ENCODE results near the gene NELL1.

Gene NELL1

GRCh38 chr11:21430537-21430936, 761.2 kb downstream of the NELL1 start:
- H4K8ac ChIP-seq (ENCODE audit: low read depth, low read length): no peak overlapping the region
- H3K14ac ChIP-seq (ENCODE audit: low read length): no peak overlapping the region
- no peak overlapping the region for H3K18ac ChIP-seq (ENCODE audit: low read length)
- no peak overlapping the region for H3K4me3 ChIP-seq (ENCODE audit: low read depth, low read length)
- no CpG with 5 or more reads among the region's 3 CpGs for WGBS (ENCODE audit: extremely low coverage, insufficient coverage, insufficient read length)
- DNase-seq: peak; percentile 21 to 72
- H2AFZ ChIP-seq (ENCODE audit: insufficient read depth, low read length, poor library complexity): no peak overlapping the region
- H2BK120ac ChIP-seq (ENCODE audit: insufficient read depth, low read length, poor library complexity): no peak overlapping the region
- no peaks in the 10 kb centered on the region for H3K9me3 ChIP-seq (ENCODE audit: insufficient read depth, low read depth, low read length)
- H4K91ac ChIP-seq (ENCODE audit: low read depth, low read length): no peak overlapping the region
- H3K27me3 ChIP-seq (ENCODE audit: insufficient read depth, low read length): no peaks in the 10 kb centered on the region
- H3K4ac ChIP-seq (ENCODE audit: low read depth, low read length): no peak overlapping the region
- no peak overlapping the region for H2BK12ac ChIP-seq (ENCODE audit: low read length)
- H2AK5ac ChIP-seq (ENCODE audit: low read length): no peak overlapping the region
- no peak overlapping the region for H2BK5ac ChIP-seq (ENCODE audit: low read depth, low read length, poor library complexity)
- no peak overlapping the region for H3K23ac ChIP-seq (ENCODE audit: low read length)
- H4K12ac ChIP-seq (ENCODE audit: low read depth, low read length): no peak overlapping the region
- no peaks in the 10 kb centered on the region for H3K79me1 ChIP-seq (ENCODE audit: low read length)
- no peak overlapping the region for H3K27ac ChIP-seq (ENCODE audit: low read depth, low read length)
- H3K4me2 ChIP-seq (ENCODE audit: low read length): no peak overlapping the region
- H3K9ac ChIP-seq (ENCODE audit: low read length): no peak overlapping the region
- no peaks in the 10 kb centered on the region for H3K36me3 ChIP-seq (ENCODE audit: control insufficient read depth in 1 of 2, insufficient read depth in 2 of 2, low read length in 2 of 2)
- no peaks in the 10 kb centered on the region for H3K79me2 ChIP-seq (ENCODE audit: control insufficient read depth, insufficient read depth, low read length, poor library complexity)
- no peaks in the 10 kb centered on the region for H3K4me1 ChIP-seq (ENCODE audit: control insufficient read depth in 1 of 2, insufficient read depth in 2 of 2, low read length in 2 of 2)

DNA sequence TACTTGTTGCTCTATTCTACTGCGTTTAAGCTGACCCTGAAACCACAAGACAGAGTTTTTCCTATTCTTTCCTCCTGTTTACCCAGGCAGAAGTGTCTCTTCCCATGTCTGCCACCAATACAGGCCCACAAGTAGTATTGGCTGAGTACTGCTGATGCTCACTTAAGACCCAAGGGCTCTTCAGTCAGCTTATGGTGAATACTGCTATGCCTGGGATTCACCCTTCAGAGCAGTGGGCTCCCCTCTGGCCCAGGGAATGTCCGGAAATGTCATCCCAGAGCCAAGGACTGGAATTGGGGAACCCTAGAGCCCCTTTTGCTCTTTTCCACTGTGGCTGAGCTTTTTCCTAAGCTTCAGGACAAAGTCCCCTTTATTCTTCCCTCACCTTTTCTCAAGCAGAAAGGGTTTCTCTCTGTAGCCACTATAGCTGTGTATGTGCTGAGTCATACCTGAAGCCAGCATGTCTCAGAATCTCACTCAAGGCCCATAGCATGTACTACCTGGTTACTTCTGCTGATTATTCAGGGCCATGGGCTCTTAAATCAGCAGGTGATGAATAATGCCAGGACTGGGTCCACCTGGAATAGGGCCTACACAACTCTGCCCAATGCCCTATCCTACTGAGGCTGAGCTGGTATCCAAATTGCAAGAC, 777.7 kb downstream of the NELL1 start:
- Histone ChIP-seq H3K27me3 (ENCODE audit: insufficient read depth, low read length) (no peaks in the 10 kb centered on the region), H3K4ac (ENCODE audit: low read depth, low read length) (no peak overlapping the region), H3K79me1 (ENCODE audit: low read length) (no peaks in the 10 kb centered on the region), H2BK12ac (ENCODE audit: low read length) (no peak overlapping the region), H3K4me1 (ENCODE audit: control insufficient read depth in 1 of 2, insufficient read depth in 2 of 2, low read length in 2 of 2) (no peaks in the 10 kb centered on the region), H2BK5ac (ENCODE audit: low read depth, low read length, poor library complexity) (no peak overlapping the region), H4K91ac (ENCODE audit: low read depth, low read length) (no peak overlapping the region), H2AK5ac (ENCODE audit: low read length) (no peak overlapping the region), H3K9me3 (ENCODE audit: insufficient read depth, low read depth, low read length) (no peaks in the 10 kb centered on the region), H3K4me2 (ENCODE audit: low read length) (no peak overlapping the region), H2BK120ac (ENCODE audit: insufficient read depth, low read length, poor library complexity) (no peak overlapping the region), H3K14ac (ENCODE audit: low read length) (no peak overlapping the region), H3K27ac (ENCODE audit: low read depth, low read length) (no peak overlapping the region), H2AFZ (ENCODE audit: insufficient read depth, low read length, poor library complexity) (no peak overlapping the region), H4K12ac (ENCODE audit: low read depth, low read length) (no peak overlapping the region), H4K8ac (ENCODE audit: low read depth, low read length) (no peak overlapping the region), H3K36me3 (ENCODE audit: control insufficient read depth in 1 of 2, insufficient read depth in 2 of 2, low read length in 2 of 2) (no peaks in the 10 kb centered on the region), H3K4me3 (ENCODE audit: low read depth, low read length) (no peak overlapping the region), H3K9ac (ENCODE audit: low read length) (no peak overlapping the region), H3K79me2 (ENCODE audit: control insufficient read depth, insufficient read depth, low read length, poor library complexity) (no peaks in the 10 kb centered on the region), H3K23ac (ENCODE audit: low read length) (no peak overlapping the region), H3K18ac (ENCODE audit: low read length) (no peak overlapping the region)
- DNase-seq: peak in 1 of 2 donors; percentile 8
- WGBS (ENCODE audit: extremely low coverage, insufficient coverage, insufficient read length): no CpG with 5 or more reads among the region's 2 CpGs

GRCh38 chr11:21447871-21448270, 778.5 kb downstream of the NELL1 start:
- no peak overlapping the region for H3K9ac ChIP-seq (ENCODE audit: low read length)
- no peaks in the 10 kb centered on the region for H3K9me3 ChIP-seq (ENCODE audit: insufficient read depth, low read depth, low read length)
- H2BK5ac ChIP-seq (ENCODE audit: low read depth, low read length, poor library complexity): no peak overlapping the region
- no peak overlapping the region for H4K12ac ChIP-seq (ENCODE audit: low read depth, low read length)
- no peak for DNase-seq
- no peaks in the 10 kb centered on the region for H3K36me3 ChIP-seq (ENCODE audit: control insufficient read depth in 1 of 2, insufficient read depth in 2 of 2, low read length in 2 of 2)
- no peak overlapping the region for H4K8ac ChIP-seq (ENCODE audit: low read depth, low read length)
- H3K4me3 ChIP-seq (ENCODE audit: low read depth, low read length): no peak overlapping the region
- H2BK12ac ChIP-seq (ENCODE audit: low read length): no peak overlapping the region
- H3K27me3 ChIP-seq (ENCODE audit: insufficient read depth, low read length): no peaks in the 10 kb centered on the region
- no peak overlapping the region for H3K4me2 ChIP-seq (ENCODE audit: low read length)
- H3K79me2 ChIP-seq (ENCODE audit: control insufficient read depth, insufficient read depth, low read length, poor library complexity): no peaks in the 10 kb centered on the region
- no peak overlapping the region for H2BK120ac ChIP-seq (ENCODE audit: insufficient read depth, low read length, poor library complexity)
- no peak overlapping the region for H3K18ac ChIP-seq (ENCODE audit: low read length)
- H3K79me1 ChIP-seq (ENCODE audit: low read length): no peaks in the 10 kb centered on the region
- no peak overlapping the region for H3K4ac ChIP-seq (ENCODE audit: low read depth, low read length)
- no peak overlapping the region for H3K14ac ChIP-seq (ENCODE audit: low read length)
- no peak overlapping the region for H2AFZ ChIP-seq (ENCODE audit: insufficient read depth, low read length, poor library complexity)
- no peaks in the 10 kb centered on the region for H3K4me1 ChIP-seq (ENCODE audit: control insufficient read depth in 1 of 2, insufficient read depth in 2 of 2, low read length in 2 of 2)
- H4K91ac ChIP-seq (ENCODE audit: low read depth, low read length): no peak overlapping the region
- H2AK5ac ChIP-seq (ENCODE audit: low read length): no peak overlapping the region
- H3K23ac ChIP-seq (ENCODE audit: low read length): no peak overlapping the region
- WGBS (ENCODE audit: extremely low coverage, insufficient coverage, insufficient read length): no CpG with 5 or more reads among the region's 3 CpGs
- no peak overlapping the region for H3K27ac ChIP-seq (ENCODE audit: low read depth, low read length)

DNA sequence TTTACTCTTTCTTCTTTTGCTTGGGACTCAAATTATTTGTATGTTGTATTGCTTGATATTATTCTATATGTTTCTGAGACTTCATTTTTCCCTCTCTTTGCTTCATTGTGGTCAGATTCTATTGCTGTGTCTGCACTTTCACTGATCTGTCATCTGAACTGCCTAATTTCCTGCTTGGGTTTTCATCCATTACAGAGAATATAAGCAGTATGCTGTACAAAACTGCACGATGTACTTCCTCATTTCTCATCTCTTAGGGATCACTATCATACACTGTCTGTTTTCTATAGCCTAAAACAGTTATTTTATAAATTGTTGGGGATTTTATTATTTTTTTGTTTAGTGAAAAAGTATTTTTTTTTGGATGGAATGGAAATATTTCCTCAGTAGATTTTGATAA, 786.8 kb downstream of the NELL1 start:
- no CpG with 5 or more reads among the region's 1 CpG for WGBS (ENCODE audit: extremely low coverage, insufficient coverage, insufficient read length)
- Histone ChIP-seq H3K4me2 (ENCODE audit: low read length) (no peak overlapping the region), H4K12ac (ENCODE audit: low read depth, low read length) (no peak overlapping the region), H3K36me3 (ENCODE audit: control insufficient read depth in 1 of 2, insufficient read depth in 2 of 2, low read length in 2 of 2) (no peaks in the 10 kb centered on the region), H3K79me1 (ENCODE audit: low read length) (no peaks in the 10 kb centered on the region), H3K14ac (ENCODE audit: low read length) (no peak overlapping the region), H3K4me3 (ENCODE audit: low read depth, low read length) (no peak overlapping the region), H2BK12ac (ENCODE audit: low read length) (no peak overlapping the region), H3K23ac (ENCODE audit: low read length) (no peak overlapping the region), H3K18ac (ENCODE audit: low read length) (no peak overlapping the region), H3K9me3 (ENCODE audit: insufficient read depth, low read depth, low read length) (no peaks in the 10 kb centered on the region), H3K9ac (ENCODE audit: low read length) (no peak overlapping the region), H3K27ac (ENCODE audit: low read depth, low read length) (no peak overlapping the region), H2AK5ac (ENCODE audit: low read length) (no peak overlapping the region), H3K79me2 (ENCODE audit: control insufficient read depth, insufficient read depth, low read length, poor library complexity) (no peaks in the 10 kb centered on the region), H2BK120ac (ENCODE audit: insufficient read depth, low read length, poor library complexity) (no peak overlapping the region), H4K8ac (ENCODE audit: low read depth, low read length) (no peak overlapping the region), H3K4ac (ENCODE audit: low read depth, low read length) (no peak overlapping the region), H2BK5ac (ENCODE audit: low read depth, low read length, poor library complexity) (no peak overlapping the region), H4K91ac (ENCODE audit: low read depth, low read length) (no peak overlapping the region), H2AFZ (ENCODE audit: insufficient read depth, low read length, poor library complexity) (no peak overlapping the region), H3K27me3 (ENCODE audit: insufficient read depth, low read length) (no peaks in the 10 kb centered on the region), H3K4me1 (ENCODE audit: control insufficient read depth in 1 of 2, insufficient read depth in 2 of 2, low read length in 2 of 2) (no peaks in the 10 kb centered on the region)
- DNase-seq: no peak

Data from trophoblast cell (in vitro differentiated cells and primary cell).